GM18861 (cell line): ENCODE results near the gene CD53.

ENCODE experiments used
- ATAC-seq: cut with Tn5 transposase; IDR thresholded peaks from one replicate; pipeline ENCODE4 v1.9.1; 2021; ENCODE audit not compliant: unreplicated experiment

CD53 gene

GRCh38 chr1:110875216-110875731, 2.3 kb downstream of the CD53 start:
- ATAC-seq = peak; percentile 40

DNA sequence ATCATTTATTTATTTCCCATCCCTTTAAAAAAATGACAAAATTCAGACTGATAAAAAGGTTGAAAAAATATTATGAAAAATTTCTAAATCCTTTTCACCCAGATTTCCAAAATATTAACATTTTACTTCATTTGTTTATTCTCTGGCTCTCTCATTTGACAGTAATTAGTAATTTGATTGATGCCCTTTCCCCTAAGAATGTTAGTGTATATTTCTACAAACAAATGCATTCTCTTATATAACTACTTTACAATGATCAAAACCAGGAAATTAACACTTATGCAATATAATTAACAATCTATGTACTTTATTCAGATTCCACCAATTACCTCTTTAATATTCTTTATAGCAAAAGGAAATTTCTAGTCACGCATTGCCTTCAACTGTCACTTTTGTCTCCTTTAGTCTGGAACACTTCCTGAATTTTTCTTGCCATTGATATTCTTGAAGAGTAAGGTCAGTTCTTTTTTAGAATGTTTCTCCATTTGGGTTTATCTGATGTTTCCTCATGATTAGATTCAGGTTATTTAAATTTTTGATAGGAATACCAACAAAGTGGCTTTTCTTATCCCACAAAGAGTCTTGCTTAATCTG, 3.9 kb downstream of the CD53 start:
- no peak for ATAC-seq

GRCh38 chr1:110877364-110877763, 4.4 kb downstream of the CD53 start:
- ATAC-seq = no peak

DNA sequence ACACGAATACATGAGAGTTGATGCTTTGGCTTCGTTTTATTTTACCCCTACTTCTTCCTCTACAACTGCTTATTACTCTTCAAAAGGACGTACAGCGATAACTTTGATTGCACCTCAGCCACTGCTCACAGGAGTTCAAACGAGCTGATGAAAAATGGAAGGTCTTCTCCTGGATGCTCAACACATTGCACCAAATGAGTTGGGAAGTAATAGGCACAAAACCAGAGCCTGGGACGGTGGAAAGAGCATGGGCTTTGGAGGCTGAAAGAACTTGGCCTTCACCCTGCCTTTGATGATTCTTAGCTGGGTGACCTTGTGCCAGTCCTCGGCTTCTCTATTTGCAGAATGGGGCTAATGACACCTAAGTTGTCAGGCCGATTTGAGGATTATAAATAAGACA, 4.8 kb downstream of the CD53 start:
- no peak for ATAC-seq

GRCh38 chr1:110878591-110878990, 5.6 kb downstream of the CD53 start:
- no peak for ATAC-seq

- no peak for ATAC-seq
Measured at GRCh38 chr1:110878993-110879392, 6.0 kb downstream of the CD53 start.

DNA sequence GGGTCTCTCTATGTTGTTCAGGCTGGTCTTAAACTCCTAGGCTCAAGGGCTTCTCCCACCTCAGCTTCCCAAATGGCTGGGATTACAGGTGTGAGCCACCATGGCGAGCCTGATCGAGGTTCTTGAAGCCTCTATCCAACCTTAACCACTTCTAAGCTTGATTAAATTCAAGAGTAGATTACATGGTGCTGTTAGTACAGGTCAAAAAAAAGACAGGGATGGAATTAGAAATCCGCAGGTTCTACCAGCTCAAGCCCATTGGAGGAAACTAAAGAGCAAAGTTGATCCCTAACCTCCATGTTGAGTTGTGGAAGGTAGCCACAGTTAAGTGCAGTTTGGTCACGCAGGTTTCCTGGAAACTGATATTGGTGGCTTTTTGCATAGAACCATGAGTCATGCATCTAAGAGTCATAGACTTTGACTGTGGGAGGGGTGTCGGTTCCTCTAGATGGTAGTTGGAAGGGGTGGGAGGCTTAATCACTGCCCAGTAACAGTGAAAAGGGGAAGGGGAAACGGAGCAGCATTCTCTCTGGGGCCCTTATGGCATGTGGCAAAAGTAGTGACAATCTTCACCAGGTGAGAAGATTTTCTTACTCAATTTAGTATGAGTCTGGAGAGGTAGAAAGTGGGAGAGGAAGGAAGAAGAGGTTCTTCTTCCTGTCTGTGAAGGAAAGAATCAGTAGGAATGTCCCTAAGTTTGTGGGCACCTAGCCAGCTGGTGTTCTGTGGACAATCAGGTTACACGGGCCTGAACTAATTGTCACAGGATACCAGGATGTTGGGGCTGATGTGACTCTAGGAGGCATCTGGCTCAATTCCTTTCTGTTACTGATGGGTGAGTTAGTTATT, 7.0 kb downstream of the CD53 start:
- peak; percentile 40 for ATAC-seq

DNA sequence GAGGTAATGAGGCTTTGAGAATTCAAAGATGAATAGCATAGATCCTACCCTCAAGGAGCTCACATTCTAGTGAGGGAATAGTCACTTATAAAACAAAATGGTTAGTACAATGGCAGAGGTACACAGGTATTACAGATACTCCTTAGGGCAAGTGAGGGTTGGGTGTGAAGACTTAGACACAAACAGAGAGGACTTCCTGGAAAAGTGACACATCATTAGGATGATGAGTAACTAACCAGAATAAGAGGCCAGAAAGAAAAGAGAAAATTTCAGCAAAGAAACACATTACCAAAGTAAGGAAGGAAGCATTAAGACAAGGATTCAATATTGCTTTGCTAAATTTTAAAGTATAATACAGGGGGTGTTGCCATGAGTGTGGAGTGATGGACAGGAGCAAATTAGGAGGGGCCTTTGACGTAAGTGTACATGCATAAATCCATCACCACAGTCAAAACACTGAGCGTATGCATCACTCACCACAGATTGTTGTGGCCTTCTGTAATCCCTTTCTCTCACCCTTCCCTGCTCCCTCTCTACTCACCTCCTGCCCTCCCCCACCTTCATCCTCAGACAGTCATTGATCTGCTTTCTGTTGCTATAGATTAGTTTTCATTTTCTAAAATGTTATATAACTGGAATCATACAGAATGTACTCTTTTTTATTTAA, 7.9 kb downstream of the CD53 start:
- no peak for ATAC-seq

- no peak for ATAC-seq
Measured at GRCh38 chr1:110888049-110888448, 15.1 kb downstream of the CD53 start.

DNA sequence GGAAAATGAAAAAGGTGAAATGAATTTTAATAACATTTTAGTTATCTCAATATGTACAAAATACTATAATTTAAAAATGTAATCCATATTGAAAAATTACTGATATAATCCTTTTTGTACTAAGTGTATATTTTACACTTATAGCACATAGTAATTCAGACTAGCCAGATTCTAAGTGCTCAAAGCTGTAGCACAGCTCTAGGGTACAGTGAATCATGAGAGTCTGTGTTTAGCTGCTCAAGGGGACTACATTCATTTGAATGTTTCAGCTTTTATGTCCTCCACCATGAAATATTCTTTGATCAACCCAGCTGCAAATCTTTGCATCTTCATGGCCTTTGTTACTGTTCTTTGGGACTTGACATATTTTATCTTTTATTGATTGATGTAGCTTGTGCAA, 15.7 kb downstream of the CD53 start:
- ATAC-seq = no peak

- no peak for ATAC-seq
Measured at GRCh38 chr1:110890474-110891196, 17.7 kb downstream of the CD53 start.

- ATAC-seq = no peak
Measured at GRCh38 chr1:110893908-110894490, 21.1 kb downstream of the CD53 start.

DNA sequence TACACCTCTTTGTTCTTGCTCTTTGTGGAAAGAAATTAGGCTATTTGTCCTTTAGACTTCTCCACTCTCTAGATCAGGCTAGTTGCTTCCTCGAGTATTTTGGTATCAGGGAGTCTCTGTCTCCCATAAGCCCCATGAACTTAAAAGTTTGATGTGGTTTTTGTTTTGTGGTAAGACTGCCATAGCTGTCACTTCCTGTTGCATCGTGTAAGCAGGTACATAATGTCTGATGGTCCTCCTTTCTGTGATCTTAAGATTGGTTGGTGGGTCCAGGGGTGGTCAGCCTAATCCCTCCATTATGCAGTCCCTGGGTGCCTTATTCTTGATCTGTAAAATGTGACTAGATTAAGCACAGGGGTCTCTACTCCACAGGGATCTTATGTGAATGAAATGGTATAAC, 23.1 kb downstream of the CD53 start:
- ATAC-seq = no peak

GRCh38 chr1:110897681-110898080, 24.7 kb downstream of the CD53 start:
- ATAC-seq = no peak

- ATAC-seq = no peak
Measured at GRCh38 chr1:110898734-110899457, 25.9 kb downstream of the CD53 start.

DNA sequence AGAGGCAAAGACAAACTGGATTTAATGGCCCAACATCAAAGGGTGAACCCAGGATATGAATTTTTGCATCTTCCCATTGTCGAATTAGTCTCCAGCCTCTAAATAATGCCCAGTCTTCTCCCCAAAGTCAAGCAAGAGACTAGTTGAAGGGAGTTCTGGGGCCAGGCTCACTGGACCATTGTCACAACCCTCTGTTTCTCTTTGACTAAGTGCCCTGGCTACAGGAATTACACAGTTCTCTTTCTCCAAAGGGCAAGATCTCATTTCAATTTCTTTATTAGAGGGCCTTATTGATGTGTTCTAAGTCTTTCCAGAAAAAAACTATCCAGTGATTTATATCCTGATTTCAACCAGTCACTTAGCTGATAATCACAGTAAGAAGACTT, 26.5 kb downstream of the CD53 start:
- no peak for ATAC-seq

- no peak for ATAC-seq
Measured at GRCh38 chr1:110902820-110903463, 30.0 kb downstream of the CD53 start.

- ATAC-seq = no peak
Measured at GRCh38 chr1:110903853-110904500, 31.0 kb downstream of the CD53 start.

DNA sequence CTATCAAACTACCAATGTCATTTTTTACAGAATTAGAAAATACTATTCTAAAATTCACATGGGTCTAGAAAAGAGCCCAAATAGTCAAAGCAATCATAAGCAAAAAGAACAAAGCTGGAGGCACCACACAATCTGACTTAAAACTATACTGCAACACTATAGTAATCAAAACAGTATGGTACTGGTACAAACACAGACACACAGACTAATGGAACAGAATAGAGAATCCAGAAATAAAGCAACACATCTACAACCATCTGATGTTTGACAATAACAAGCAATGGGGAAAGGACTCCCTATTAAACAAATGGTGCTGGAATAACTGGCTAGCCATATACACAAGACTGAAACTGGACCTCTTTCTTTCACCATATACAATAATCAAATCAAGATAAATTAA, 39.8 kb downstream of the CD53 start:
- ATAC-seq = no peak
